ENCODE results near the gene PDE4B.

PDE4B gene

DNA sequence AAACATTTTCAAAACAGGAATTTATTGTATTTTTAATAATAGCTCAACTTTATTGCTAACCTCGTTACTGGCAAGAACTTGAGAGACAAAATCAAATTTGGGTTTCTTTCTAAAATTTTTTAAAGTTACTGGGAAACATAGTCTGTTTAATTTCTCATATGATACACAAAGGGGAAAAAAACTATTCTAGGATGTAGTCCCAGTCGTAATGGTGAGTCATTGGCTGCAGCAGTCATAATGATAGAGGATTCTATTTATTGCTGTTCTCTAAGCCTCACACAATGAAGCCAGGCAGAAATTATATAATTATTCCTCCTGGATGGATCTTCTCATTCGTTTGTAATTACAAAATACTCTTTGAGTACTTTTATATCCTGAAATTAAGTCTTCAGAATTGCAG, 414.8 kb downstream of the PDE4B start:
- no peak for DNase-seq

DNA sequence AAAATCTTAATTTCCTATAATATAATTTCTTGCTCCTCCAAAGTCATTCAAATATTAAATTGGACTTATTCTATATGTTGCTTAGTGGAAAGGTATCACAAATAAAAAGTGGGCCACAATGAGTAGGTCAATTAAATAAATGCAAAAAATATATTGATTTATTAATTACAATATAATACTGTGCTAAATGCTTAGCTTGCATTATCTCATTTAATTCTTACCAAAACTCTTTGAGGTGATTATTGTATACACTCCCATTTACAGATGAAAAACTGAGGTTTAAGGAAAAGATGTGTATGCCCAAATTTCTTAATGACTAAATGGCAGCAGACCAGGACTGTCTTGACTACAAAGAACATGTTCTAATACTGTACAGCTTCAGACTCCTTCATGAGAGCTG, 415.9 kb downstream of the PDE4B start:
- no peak for DNase-seq

DNA sequence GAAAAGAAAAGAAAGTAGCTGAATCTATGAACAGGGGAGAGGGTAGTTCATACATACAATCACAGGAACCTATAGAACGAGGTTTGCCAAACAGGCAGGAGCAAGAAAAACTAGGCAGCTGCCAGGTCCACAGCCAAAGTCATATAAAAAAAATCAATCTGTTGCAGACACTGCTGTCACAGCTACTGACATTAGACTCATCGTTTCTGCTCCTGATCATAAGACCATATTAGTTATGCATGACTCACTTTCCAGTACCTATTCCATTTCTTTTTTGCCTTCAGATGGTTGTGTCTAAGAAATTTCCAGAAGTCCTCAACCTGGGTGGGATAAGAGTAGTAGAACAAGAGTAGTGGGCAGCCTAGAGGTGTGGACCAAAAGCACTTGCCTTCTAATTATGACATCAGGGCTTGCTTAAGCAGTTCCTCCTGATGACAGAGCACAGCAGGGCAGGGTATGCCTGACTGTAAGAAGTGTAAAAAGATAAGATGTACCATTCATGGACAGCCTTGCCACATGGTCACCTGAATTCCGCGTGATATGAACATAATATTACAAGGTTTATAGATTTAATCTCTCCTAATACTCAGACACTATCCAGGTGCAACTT, 418.0 kb downstream of the PDE4B start:
- DNase-seq: no peak

DNA sequence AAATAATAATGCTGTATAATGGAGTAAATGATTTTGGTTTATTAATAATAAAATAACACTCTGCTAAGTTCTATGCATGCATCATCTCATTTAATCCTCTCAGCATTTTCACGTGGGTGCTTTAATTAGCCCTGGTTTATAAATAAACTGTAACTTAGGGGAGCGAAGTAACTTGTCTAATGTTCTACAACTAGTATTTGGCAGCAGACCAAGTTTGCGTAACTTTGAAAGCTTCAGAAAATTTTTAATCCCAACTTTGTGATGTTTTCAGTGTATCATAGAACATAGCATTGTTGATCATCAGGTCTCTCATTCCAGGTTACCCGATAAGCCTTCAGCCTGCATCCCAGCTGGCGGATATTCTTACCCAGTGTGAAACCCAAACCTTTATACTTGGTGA, 418.8 kb downstream of the PDE4B start:
- DNase-seq: no peak

DNA sequence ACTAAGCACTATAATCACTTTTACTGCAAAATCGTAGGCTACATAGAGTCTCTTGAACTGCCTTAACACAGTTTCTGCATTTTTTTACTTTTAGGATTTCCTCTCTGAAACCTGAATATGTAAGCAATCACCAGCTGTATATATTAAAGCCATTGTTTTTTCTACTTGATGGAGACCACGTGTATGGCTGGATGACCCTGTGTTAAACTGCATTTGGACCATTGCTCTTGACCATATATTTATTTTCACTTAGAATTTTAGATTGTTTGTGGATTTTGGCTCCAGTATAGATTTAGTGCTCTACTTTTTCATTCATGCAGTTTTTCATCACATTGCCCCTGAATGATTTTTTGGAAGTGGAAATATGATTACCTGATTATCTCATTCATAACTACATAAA, 420.8 kb downstream of the PDE4B start:
- no peak for DNase-seq

DNA sequence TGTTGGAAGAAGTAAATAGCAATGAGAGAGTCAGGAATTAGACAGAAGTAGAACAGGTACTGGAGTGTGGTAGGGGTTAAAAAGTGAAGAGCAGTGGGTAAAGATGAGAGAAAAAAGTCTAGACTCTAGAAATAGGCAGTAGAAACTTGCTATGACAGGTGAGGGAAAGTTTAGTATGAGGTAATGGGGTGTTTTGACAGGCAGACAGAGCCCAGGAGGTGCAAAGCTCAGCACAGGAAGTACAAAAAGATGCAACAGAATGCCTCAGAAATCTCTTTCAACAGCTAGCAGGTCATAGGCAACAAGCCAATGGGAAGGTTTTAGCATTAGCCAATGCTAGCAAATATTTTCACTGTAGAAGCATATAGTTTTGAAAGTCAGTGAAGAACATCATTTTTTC, 422.2 kb downstream of the PDE4B start:
- DNase-seq: no peak

DNA sequence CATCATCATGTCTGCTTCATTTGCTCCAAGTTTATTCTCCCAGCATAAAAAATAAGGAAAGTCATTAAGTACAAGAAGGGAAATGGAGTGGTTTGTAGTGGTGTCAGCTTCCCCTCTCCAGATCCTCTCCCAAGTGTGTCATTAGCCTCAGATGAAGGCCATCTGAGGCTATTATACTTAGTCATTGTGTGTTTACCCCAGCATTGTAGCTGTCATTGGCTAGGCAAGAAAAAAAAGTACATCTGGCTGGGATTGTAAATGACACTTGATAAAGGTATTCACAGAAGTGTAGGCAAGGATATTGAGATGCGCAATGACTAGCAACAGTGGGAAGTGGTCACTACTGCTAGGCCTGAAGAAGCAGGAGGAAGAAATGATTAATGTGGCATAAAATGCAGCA, 424.3 kb downstream of the PDE4B start:
- DNase-seq: no peak

DNA sequence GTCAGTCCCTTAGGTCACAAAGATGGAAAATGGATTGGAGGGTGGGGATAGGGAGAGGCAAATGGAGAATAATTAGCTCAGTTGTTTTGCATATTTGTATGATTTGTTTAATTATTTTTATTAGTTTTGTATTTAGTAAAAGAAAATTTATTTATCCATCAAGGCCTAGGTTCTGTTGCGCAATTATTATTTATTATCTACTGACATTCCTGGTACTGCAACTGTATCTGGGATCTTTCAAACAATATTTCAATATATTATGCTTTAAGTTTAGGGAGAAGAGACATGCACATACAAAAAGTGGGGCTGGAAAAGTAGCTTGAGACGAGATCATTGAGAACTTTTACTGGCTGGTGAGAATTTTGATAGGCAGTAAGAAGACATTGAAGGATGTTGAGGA, 424.9 kb downstream of the PDE4B start:
- DNase-seq: no peak

DNA sequence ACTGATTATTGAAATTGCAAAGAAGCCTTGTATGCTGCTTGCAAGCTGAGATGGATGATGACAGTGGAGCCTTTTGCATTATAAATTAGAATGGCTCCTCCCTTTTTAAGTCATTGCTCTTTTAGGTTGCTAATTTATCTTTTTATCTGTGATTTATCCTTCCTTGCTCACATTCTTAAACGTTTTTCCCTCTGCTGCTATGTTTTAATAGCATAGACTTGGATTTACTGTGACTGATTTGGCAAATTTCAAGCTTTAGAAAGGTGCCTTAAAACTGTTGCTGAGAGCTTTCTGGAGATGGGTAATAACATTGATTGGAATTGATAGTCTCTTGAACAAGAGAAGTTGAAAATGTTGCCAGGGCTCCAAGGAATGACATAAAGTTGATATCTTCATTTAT, 427.8 kb downstream of the PDE4B start:
- no peak for DNase-seq

DNA sequence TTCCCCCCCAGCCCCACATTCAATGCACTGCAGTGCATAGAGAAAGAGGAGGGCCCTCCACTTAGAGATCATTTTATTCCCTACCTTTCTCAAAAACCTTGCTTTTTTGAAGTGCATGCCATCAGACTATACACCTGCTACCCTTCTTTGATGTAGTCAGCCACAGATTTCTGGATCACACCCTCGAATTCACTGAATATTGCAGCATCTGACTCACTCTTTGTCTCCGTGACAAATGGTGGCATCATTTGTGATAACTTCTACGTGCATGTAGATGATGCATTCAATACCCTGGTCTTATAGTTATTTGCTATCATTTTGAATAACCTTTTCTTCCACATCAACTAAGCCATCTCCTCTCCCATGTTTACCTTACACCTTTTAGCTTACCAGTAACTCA, 431.0 kb downstream of the PDE4B start:
- DNase-seq: no peak

DNA sequence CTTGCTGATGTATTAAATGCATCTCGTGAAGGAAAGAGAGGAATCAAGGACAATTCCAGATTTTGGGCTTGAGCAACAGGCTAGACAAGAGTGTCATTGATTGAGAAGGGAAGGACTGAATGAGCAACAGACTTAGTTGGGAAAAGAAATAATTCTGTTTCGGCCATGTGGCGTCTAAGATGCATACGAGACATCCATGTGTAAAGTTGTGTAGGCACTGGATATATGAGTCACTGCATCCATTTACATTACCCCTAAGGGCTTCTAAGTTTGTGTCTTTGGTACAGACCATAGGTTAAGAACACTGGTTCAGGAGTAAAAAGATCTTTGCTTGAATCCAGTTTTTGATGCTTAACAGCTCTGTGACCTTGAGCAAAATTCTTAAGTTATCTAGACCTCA, 434.3 kb downstream of the PDE4B start:
- DNase-seq: no peak

DNA sequence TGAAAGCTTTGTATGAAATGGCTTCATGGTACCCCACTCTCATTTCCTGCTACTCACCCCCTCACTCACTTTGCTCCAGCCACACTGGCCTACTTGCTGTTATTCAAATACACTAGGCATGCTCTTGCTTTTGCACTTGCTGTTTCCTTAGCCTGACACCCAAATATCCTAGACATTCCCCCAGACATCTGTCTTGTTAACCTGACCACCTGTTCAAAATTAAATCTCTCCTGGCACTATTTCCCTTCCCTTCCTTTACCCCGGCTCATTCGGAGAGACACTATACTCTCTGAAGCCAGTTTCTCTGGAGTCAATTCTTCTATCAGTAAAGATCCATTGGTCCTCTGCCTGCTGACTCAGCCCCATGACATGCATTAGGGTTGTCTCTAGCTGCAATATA, 435.3 kb downstream of the PDE4B start:
- DNase-seq: no peak

DNA sequence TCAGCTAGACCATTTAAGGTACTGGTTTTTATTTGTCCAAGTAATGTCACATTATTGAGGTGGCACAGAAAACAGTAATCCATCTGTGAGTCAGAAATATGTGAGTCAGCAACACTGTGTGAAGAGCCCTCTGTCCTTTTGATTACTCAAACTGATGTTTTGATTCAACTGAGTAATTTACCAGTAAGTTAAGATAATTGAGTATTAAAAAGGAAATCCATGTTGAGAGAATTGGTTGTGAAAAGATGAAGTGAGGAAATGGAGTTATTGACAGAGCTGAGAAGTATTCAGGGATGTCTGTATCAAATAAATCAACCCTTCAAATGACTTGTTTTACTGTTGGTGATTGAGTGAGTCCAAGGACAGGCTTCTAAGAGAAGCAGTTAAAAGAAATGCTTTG, 438.5 kb downstream of the PDE4B start:
- no peak for DNase-seq

DNA sequence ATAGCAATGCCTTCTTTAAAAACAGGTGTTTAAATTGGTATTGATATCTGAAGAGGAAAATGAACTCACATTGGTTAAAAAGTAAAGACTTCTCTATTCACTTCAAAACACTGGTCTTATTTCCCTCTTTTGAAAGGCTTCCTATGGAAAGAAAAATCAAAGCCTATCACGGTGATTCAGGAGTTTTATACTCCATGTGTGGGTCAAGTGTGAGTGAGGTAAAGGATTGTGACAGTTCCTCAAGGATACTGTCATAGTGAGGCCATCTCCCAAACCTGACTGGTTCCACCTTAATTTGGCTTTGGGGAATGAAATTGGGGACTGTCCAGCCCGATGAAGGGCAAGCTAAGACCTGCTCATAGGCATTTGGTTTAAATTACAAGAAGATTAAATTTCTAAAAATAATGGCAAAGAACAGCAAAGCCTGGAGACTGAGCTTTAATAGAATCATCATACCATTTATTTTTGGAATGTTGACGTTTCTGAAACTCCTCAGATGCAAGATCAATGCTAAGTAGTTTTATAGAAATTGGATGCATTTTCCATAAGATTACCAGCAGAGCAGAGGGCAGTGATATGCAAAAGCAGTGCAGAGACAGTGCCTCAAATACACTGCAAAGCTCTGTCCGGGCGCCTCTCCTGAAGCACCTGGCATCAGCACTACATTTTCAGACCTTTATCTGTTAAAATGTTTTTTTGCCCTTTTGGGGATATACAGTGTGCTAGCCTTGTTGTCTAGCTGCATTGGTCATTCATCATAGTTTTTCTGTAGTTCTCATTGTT, 439.2 kb downstream of the PDE4B start:
- no peak for DNase-seq

DNA sequence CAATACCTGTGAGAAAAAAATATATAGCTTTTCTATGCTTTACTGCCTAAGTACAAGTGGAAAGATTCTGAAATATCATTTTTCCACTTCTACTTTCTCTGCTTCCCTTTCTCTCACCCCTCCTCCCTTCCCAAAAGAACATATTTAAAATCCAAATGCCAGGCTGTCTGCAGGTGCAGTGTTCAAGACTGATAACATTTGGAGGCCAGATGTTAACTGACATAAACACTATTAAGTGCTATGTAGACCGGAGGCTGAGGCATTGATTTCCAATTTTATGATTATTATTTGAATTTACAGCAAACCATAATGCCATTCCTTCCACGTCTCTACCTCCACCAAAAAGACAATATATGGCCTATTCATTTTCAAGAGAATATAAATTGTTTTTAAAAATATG, 444.3 kb downstream of the PDE4B start:
- DNase-seq: no peak

DNA sequence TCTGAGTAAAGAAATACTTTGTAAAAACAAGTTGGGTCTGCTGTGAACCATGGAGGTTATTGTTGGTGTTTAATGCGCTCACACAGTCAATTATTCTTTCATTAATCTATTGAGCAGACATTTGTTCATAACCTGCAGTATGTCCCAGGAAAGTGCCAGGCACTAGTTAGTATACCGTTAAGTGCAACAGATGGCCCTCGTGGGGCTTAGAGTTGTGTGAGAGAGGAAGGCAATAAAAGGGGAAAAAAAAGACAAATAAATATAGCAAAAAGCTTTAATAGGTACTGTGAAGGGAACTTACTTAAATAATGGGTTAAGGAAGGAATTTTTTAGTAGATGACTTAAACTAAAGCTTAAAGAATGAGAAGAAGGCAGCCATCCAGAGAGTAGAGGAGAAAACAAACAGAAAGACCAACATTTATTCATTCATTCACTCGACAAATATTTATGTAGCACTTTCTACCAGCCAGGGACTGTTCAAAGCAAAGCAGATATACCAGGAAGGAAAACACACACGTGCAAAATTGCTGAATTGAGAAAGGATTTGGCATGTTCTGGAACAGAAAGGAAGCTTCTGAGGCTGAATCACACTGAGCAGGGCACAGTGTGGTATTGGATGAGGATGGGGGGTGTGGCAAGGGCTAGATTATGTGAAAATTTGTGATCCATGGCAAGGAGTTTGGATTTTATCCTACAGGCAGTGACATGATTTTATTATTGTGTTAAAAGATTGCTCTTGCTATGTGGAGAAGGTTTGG, 445.2 kb downstream of the PDE4B start:
- DNase-seq: no peak

DNA sequence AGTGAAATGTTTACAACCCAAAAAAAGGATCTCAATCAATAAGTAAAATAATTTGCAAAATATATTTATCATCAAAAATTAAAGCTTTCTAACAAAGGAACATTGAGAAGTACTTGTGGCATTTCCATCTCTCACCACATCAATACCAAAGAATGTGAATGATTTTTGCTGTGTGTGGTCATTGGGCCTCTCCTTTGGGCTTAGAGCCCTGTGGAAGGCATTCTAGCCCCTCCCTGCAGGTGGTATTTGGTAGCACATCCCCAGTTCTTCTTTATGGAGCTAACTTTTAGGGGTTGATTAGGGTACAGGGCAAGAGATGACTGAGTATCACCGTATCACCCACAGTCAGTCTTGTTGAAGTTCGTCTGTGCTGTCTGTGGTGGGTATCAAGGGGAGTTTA, 447.1 kb downstream of the PDE4B start:
- DNase-seq: no peak

DNA sequence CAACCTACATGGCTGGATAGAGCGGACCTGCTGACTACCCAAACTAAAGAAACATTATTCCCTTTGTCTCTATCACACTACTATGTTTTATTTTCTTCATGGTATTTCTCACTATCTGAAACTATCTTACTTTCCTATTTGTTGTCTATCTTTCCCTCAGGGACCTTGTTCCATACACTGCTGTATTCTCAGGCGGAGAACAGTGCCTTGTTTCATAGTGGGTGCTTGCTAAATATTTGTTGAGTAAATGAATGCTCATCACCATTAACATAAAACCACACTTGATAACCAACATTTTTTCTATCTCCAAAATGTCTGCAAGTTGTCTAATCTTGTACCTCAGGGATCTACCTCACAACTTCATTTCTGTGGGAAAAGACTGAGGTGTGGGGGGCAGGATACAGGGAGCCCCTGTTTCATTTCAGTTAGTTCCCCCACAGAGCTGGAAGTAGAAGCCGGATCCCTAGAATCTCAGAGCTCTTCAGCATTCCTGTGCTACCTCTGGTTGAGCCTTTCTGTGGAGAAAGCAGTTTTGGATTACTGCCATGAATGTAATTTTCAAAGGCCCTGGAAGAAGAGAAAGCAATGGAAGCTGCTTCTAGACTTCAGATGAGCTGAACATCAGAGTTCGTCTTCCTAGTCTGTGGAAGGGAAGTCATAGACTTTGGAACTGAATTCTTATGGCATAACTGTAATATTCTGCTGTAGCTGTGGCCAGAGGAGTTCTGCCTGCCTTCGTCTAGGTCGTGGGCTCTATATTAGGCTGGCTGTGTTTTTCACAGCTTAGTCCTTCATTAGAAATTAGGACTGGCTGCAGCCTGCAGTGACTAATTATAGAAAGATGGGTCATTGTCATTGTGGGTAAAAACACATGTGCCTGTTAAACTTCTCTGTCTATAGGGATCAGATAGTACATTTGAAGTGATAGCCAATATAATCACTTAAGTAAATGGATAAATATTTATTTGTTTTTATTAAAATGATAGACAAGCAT, 448.1 kb downstream of the PDE4B start:
- no peak for DNase-seq

DNA sequence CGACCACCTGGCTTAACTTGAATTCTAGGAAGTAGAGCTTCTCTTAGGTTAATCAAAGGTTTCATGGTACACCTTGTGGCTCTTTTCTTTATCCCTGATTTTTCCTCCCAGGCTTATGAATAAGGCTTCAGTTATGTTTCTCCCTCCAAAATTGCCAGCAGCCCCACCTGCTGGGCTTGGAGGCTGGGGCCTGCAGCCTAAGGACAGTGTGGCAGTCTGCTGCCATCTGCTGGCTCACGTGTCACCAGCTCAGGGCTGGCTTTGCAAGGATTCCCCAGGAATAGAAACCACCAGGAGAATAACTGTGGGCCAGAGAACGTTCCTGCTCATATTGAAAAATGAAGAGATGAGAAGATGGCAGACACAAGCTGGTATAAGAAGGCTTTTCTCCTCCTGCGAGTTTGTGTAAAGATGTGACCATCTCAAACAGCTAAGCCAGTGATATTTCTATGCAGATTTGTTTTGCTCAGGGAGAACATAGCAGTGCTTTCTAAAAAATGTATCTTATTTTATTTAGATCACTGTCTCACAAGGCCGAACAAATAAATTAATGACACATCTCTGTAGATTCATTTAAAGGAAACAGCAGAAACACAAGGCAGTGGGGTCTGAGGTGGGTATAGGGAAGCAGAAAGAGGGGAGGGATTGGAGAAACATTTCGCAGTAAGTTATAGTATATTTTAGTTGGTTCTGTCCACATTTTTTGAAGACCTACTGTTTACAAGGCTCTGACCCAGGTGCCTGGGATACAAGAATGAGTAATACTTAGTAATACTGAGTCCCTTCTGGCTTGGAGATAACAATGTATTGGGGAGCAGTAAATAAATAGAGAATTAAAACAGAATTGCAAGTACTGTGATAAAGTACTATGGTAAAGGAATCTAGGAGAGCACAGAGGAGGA, 450.2 kb downstream of the PDE4B start:
- peak; percentile 72 for DNase-seq

DNA sequence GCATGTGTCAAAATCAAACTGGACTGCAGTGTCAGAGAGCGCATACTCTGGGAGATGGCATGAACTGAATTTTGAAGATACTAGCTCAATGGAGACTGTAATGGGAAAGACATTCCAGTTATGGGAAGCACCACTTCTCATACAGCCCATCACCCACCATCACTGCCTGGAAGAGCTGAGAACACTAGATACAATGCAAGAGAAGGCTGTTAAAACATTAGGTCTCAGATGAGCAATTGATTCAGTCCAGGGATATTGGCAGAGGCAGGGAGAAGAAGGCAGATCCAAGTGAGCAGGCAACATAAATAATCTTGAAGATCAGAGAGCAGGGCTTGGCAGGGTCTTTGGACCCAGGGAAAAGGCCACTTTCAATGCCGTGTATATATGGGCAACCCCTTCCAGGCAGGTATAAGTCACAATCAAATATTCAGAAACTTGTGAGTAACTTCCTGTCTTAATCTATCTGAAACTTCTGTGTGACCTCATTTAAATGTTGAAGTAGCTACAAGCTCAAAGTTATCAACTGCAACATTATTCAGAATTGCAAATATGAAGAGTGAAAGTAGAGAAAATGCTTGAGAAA, 450.9 kb downstream of the PDE4B start:
- no peak for DNase-seq

DNA sequence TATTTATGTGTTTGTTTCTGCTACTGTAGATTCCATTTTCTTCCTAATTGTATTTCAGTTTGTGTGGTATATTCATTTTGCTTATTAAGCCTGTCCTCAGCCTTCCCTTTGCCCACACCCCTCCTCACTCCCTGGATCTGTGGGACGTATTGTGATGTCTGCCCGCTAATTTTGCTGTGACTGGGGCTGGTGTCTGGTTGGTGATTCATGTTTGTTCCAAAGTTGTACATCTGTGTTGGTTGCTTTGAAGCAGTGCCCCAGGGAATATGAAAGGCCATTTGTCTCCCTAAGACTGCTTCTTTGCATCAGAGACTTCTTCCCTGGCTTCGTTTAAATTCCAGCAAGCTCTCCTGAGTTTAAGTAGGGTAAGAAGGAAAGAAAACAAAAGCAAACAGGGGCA, 451.7 kb downstream of the PDE4B start:
- no peak for DNase-seq

DNA sequence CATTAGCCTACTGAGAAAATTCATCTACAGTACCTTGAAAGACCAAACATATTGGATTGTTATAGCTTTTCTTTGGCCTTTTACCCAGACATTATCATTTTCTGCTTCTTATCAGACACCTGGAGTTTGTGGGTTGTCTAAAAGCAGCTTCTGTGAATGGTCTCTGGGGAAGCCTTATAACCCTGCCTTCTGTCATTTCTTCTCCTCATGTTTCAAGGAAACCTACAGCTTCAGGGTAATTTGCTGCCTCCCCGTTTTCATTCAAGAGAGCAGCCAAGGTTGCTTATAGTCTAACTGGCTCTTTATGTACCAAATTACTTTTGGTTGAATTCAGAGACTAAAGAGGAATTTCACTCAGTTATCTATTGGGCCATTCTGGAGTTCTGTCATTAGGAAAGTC, 453.0 kb downstream of the PDE4B start:
- no peak for DNase-seq
